H9 (cell line): ENCODE results near the gene ZSCAN30. TPM values are rescaled to one million over a fixed set of nuclear protein-coding genes. Genes with fewer than 3 reads are reported as not detected.

Experiments
- DNase-seq: peaks from one replicate; pipeline ENCODE4 v3.0.0-alpha.2; 2017
- H2AFZ ChIP-seq: one replicate; pipeline ENCODE4 v1.6.1; 2013; ENCODE audit warnings: mild to moderate bottlenecking, low read length, control low read depth, moderate library complexity
- H2AK5ac ChIP-seq: 2 replicates; pipeline ENCODE4 v1.6.1; 2013; ENCODE audit warnings: low read length, control low read depth, mixed read lengths; ENCODE audit not compliant: insufficient read length
- H2BK120ac ChIP-seq: one replicate; pipeline ENCODE4 v1.6.1; 2013; ENCODE audit warnings: low read depth, mild to moderate bottlenecking, low read length, control low read depth, inconsistent platforms; ENCODE audit not compliant: poor library complexity, severe bottlenecking
- H2BK12ac ChIP-seq: 2 replicates; pipeline ENCODE4 v1.6.1; 2013; ENCODE audit warnings: low read length, control low read depth, mixed read lengths, low read depth; ENCODE audit not compliant: insufficient read length
- H2BK15ac ChIP-seq: 2 replicates; pipeline ENCODE4 v1.6.1; 2013; ENCODE audit warnings: low read depth, low read length, control low read depth
- H2BK20ac ChIP-seq: one replicate; pipeline ENCODE4 v1.6.1; 2013; ENCODE audit warnings: low read depth, mild to moderate bottlenecking, low read length, control low read depth, inconsistent platforms; ENCODE audit not compliant: poor library complexity, severe bottlenecking
- H2BK5ac ChIP-seq: 2 replicates; pipeline ENCODE4 v1.6.1; 2013; ENCODE audit warnings: low read length, control low read depth, mixed read lengths; ENCODE audit not compliant: insufficient read length
- H3K14ac ChIP-seq: 2 replicates; pipeline ENCODE4 v1.6.1; 2013; ENCODE audit warnings: low read length, control low read depth; ENCODE audit not compliant: insufficient read depth
- H3K18ac ChIP-seq: 2 replicates; pipeline ENCODE4 v1.6.1; 2013; ENCODE audit warnings: low read depth, mild to moderate bottlenecking, mixed read lengths, low read length, control low read depth; ENCODE audit not compliant: insufficient read length
- H3K23ac ChIP-seq: 2 replicates; pipeline ENCODE4 v1.6.1; 2013; ENCODE audit warnings: low read length, control low read depth, mixed read lengths, low read depth; ENCODE audit not compliant: insufficient read length
- H3K23me2 ChIP-seq: 2 replicates; pipeline ENCODE4 v1.6.1; 2013; ENCODE audit warnings: low read depth, mild to moderate bottlenecking, mixed read lengths, low read length, control low read depth; ENCODE audit not compliant: insufficient read length, poor library complexity, severe bottlenecking
- H3K27ac ChIP-seq: 2 replicates; pipeline ENCODE4 v1.5.1; 2013; ENCODE audit warnings: low read length, control low read depth, mixed read lengths, low read depth; ENCODE audit not compliant: insufficient read length
- H3K27me3 ChIP-seq: 2 replicates; pipeline ENCODE4 v1.6.1; 2013; ENCODE audit warnings: low read length, control low read depth, inconsistent platforms; ENCODE audit not compliant: insufficient read depth
- H3K4ac ChIP-seq: 2 replicates; pipeline ENCODE4 v1.6.1; 2013; ENCODE audit warnings: low read depth, mild to moderate bottlenecking, control low read depth, inconsistent platforms, low read length, moderate library complexity
- H3K4me1 ChIP-seq: 2 replicates; pipeline ENCODE4 v1.6.1; 2013; ENCODE audit warnings: low read length, control low read depth, inconsistent platforms; ENCODE audit not compliant: insufficient read depth
- H3K4me2 ChIP-seq: 2 replicates; pipeline ENCODE4 v1.6.1; 2013; ENCODE audit warnings: low read length, control low read depth, mixed read lengths; ENCODE audit not compliant: insufficient read length, insufficient read depth
- H3K56ac ChIP-seq: 2 replicates; pipeline ENCODE4 v1.6.1; 2013; ENCODE audit warnings: low read depth, mild to moderate bottlenecking, mixed read lengths, low read length, control low read depth; ENCODE audit not compliant: insufficient read length
- H3K79me1 ChIP-seq: 2 replicates; pipeline ENCODE4 v1.6.1; 2013; ENCODE audit warnings: low read depth, mild to moderate bottlenecking, moderate library complexity, low read length, control low read depth, inconsistent platforms; ENCODE audit not compliant: insufficient read depth, poor library complexity, severe bottlenecking
- H3K79me2 ChIP-seq: 2 replicates; pipeline ENCODE4 v1.6.1; 2013; ENCODE audit warnings: low read length, control low read depth, inconsistent platforms; ENCODE audit not compliant: insufficient read depth
- H3K9ac ChIP-seq: 2 replicates; pipeline ENCODE4 v1.6.1; 2013; ENCODE audit warnings: low read length, control low read depth, mixed read lengths; ENCODE audit not compliant: insufficient read length; ENCODE audit errors: extremely low read depth
- H3K9me3 ChIP-seq: one replicate; pipeline ENCODE4 v1.6.1; 2013; ENCODE audit warnings: low read depth, low read length, inconsistent platforms; ENCODE audit not compliant: control insufficient read depth
- H3T11ph ChIP-seq: one replicate; pipeline ENCODE4 v1.6.1; 2013; ENCODE audit warnings: mild to moderate bottlenecking, low read length, control low read depth, inconsistent platforms
- H4K20me1 ChIP-seq: one replicate; pipeline ENCODE4 v1.6.1; 2013; ENCODE audit not compliant: control insufficient read depth, insufficient read length, insufficient read depth
- H4K5ac ChIP-seq: 2 replicates; pipeline ENCODE4 v1.6.1; 2013; ENCODE audit warnings: low read depth, mild to moderate bottlenecking, mixed read lengths, low read length, control low read depth; ENCODE audit not compliant: insufficient read length
- H4K8ac ChIP-seq: replicated peaks from 2 replicates; pipeline ENCODE4 v1.6.1; 2013; ENCODE audit warnings: low read length, control low read depth, mixed read lengths, low read depth; ENCODE audit not compliant: insufficient read length
- H4K91ac ChIP-seq: 2 replicates; pipeline ENCODE4 v1.6.1; 2013; ENCODE audit warnings: low read depth, mild to moderate bottlenecking, moderate library complexity, mixed read lengths, low read length, control low read depth; ENCODE audit not compliant: insufficient read length
- H3K27ac Mint-ChIP-seq, 3 experiments: 2 replicates in 2 of 3; 3 replicates in 1 of 3; pipeline ENCODE4 v1.8.0; 2020 to 2021; ENCODE audit warnings: mixed read lengths in 3 of 3, mild to moderate bottlenecking in 1 of 3, moderate library complexity in 1 of 3
- H3K27me3 Mint-ChIP-seq: 2 replicates; pipeline ENCODE4 v1.8.0; 2021; ENCODE audit warnings: low read depth, mild to moderate bottlenecking, moderate library complexity, mixed read lengths
- H3K36me3 Mint-ChIP-seq, 3 experiments: 2 replicates in 2 of 3; 3 replicates in 1 of 3; pipeline ENCODE4 v1.8.0; 2020 to 2021; ENCODE audit warnings: low read depth in 3 of 3, mixed read lengths in 3 of 3; ENCODE audit not compliant: insufficient read depth in 1 of 3
- H3K4me1 Mint-ChIP-seq, 2 experiments: 2 replicates each; pipeline ENCODE4 v1.8.0; 2020; ENCODE audit warnings: mixed read lengths in 2 of 2
- H3K4me3 Mint-ChIP-seq, 2 experiments: 2 replicates in 1 of 2; 3 replicates in 1 of 2; pipeline ENCODE4 v1.8.0; 2020 to 2021; ENCODE audit warnings: mild to moderate bottlenecking in 2 of 2, mixed read lengths in 2 of 2, moderate library complexity in 1 of 2
- H3K9me3 Mint-ChIP-seq, 2 experiments: 2 replicates in 1 of 2; 3 replicates in 1 of 2; pipeline ENCODE4 v1.8.0; 2020; ENCODE audit warnings: mild to moderate bottlenecking in 2 of 2, mixed read lengths in 2 of 2, moderate library complexity in 1 of 2
- total RNA-seq: library from RNA; stranded (reverse); gene quantifications from 2 replicates; pipeline ENCODE4 v1.2.1, GENCODE V29; 2021
- TF ChIP-seq, protein P1 (sequence below): fragments of 200-600 bp; sonication (generic); conservative IDR thresholded peaks from 3 replicates; pipeline ENCODE4 v1.8.0; 2021; ENCODE audit warnings: antibody characterized with exemption, mild to moderate bottlenecking

Gene ZSCAN30
- total RNA-seq, 1 experiment from 2014 or later = 11.6 TPM

GRCh38 chr18:35277633-35278032 is 12.4 kb downstream of the ZSCAN30 start:
- no peaks in the 10 kb centered on the region; the same call in 1 of the 2 replicates for H3K27me3 Mint-ChIP-seq
- Histone ChIP-seq H3K27me3 (no peaks in the 10 kb centered on the region), H3K4ac (no peak overlapping the region)

More at GRCh38 chr18:35277633-35278032, 12.4 kb downstream of the ZSCAN30 start:
- Histone ChIP-seq H4K5ac (no peak overlapping the region), H2AFZ (no peak overlapping the region), H2BK15ac (no peak overlapping the region), H3K14ac (no peak overlapping the region), H3K4me1 (no peaks in the 10 kb centered on the region), H3K23me2 (no peaks in the 10 kb centered on the region), H2BK120ac (no peak overlapping the region), H2AK5ac (no peak overlapping the region), H3K4me2 (no peak overlapping the region), H3K56ac (no peak overlapping the region), H3K18ac (no peak overlapping the region), H2BK20ac (no peak overlapping the region), H3K9me3 (peaks cover 24% of the 10 kb centered on the region), H2BK5ac (no peak overlapping the region), H3K27ac (no peak overlapping the region), H3K23ac (no peak overlapping the region), H4K20me1 (no peaks in the 10 kb centered on the region), H2BK12ac (no peak overlapping the region), H3K79me1 (no peaks in the 10 kb centered on the region), H3K79me2 (no peaks in the 10 kb centered on the region), H3K9ac (no peak overlapping the region), H3T11ph (no peak overlapping the region), H4K91ac (no peak overlapping the region), H4K8ac (no peak overlapping the region)
- Mint-ChIP-seq H3K4me3 (no peak overlapping the region), H3K36me3 (peaks cover 16 to 40% (median 33%) of the 10 kb centered on the region in 3 experiments), H3K27ac (no peak overlapping the region), H3K9me3 (peaks cover 46 to 52% of the 10 kb centered on the region in 2 experiments), H3K4me1 (no peaks in the 10 kb centered on the region)
- TF ChIP-seq, protein P1, sequence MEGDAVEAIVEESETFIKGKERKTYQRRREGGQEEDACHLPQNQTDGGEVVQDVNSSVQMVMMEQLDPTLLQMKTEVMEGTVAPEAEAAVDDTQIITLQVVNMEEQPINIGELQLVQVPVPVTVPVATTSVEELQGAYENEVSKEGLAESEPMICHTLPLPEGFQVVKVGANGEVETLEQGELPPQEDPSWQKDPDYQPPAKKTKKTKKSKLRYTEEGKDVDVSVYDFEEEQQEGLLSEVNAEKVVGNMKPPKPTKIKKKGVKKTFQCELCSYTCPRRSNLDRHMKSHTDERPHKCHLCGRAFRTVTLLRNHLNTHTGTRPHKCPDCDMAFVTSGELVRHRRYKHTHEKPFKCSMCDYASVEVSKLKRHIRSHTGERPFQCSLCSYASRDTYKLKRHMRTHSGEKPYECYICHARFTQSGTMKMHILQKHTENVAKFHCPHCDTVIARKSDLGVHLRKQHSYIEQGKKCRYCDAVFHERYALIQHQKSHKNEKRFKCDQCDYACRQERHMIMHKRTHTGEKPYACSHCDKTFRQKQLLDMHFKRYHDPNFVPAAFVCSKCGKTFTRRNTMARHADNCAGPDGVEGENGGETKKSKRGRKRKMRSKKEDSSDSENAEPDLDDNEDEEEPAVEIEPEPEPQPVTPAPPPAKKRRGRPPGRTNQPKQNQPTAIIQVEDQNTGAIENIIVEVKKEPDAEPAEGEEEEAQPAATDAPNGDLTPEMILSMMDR = no peak
- no peak for DNase-seq
